CD4-positive, alpha-beta memory T cell (primary cell): Measurements from ENCODE around the gene CTBP2. TPM values are rescaled to one million over a fixed set of nuclear protein-coding genes. Genes with fewer than 3 reads are reported as not detected.

ENCODE experiments used
- CTCF ChIA-PET: fragments of 350-600 bp; sonication (Branson Sonifier 250); formaldehyde crosslinking; loops from one replicate; lab custom pipeline; 2021; ENCODE audit warnings: inconsistent platforms; ENCODE audit not compliant: partially characterized antibody; lab: Charles Lee
- POLR2A ChIA-PET: fragments of 350-600 bp; sonication (Branson Sonifier 250); formaldehyde crosslinking; loops from one replicate; lab custom pipeline; 2021; ENCODE audit not compliant: partially characterized antibody; lab: Charles Lee
- DNase-seq, 5 donors: peaks; one replicate each; pipeline versions ENCODE4 v3.0.0 to v3.0.0-alpha.2; 2020 to 2022; ENCODE audit warnings: mixed read lengths in 1 of 5
- H3K27ac ChIP-seq: one replicate; pipeline ENCODE4 v1.7.0; 2013; ENCODE audit warnings: low read depth, low read length
- H3K27me3 ChIP-seq: 2 replicates; pipeline ENCODE4 v1.7.0; 2013; ENCODE audit warnings: mild to moderate bottlenecking, low read length, moderate library complexity; ENCODE audit not compliant: insufficient read depth
- H3K36me3 ChIP-seq: 2 replicates; pipeline ENCODE4 v1.7.0; 2013; ENCODE audit warnings: mild to moderate bottlenecking, low read length, moderate library complexity; ENCODE audit not compliant: insufficient read depth
- H3K4me1 ChIP-seq: 2 replicates; pipeline ENCODE4 v1.7.0; 2013; ENCODE audit warnings: mild to moderate bottlenecking, low read length, moderate library complexity; ENCODE audit not compliant: insufficient read depth
- H3K4me3 ChIP-seq, 2 donors: one replicate each; pipeline ENCODE4 v1.7.0; 2013; ENCODE audit warnings: low read length in 2 of 2, mild to moderate bottlenecking in 1 of 2
- H3K9me3 ChIP-seq, 2 donors: one replicate each; pipeline ENCODE4 v1.7.0; 2013; ENCODE audit warnings: low read length in 2 of 2, control low read depth in 1 of 2; ENCODE audit not compliant: control insufficient read depth in 1 of 2
- H3K27ac Mint-ChIP-seq, 7 donors: one replicate each; pipeline ENCODE4 v1.8.0; 2020 to 2021; ENCODE audit warnings: mixed read lengths in 7 of 7, mild to moderate bottlenecking in 6 of 7, inconsistent platforms in 3 of 7, moderate library complexity in 3 of 7
- H3K27me3 Mint-ChIP-seq, 2 donors: one replicate each; pipeline ENCODE4 v1.8.0; 2020 to 2021; ENCODE audit warnings: mixed read lengths in 2 of 2
- H3K36me3 Mint-ChIP-seq, 2 donors: one replicate each; pipeline ENCODE4 v1.8.0; 2020 to 2021; ENCODE audit warnings: mixed read lengths in 2 of 2, inconsistent platforms in 1 of 2, mild to moderate bottlenecking in 1 of 2
- H3K4me1 Mint-ChIP-seq, 4 donors: one replicate each; pipeline ENCODE4 v1.8.0; 2020 to 2021; ENCODE audit warnings: mixed read lengths in 4 of 4, mild to moderate bottlenecking in 1 of 4
- H3K4me3 Mint-ChIP-seq, 8 donors: one replicate each; pipeline ENCODE4 v1.8.0; 2020 to 2021; ENCODE audit warnings: mixed read lengths in 8 of 8, mild to moderate bottlenecking in 7 of 8, moderate library complexity in 6 of 8, inconsistent platforms in 3 of 8
- H3K9me3 Mint-ChIP-seq, 8 donors: one replicate each; pipeline ENCODE4 v1.8.0; 2020 to 2021; ENCODE audit warnings: mixed read lengths in 8 of 8, mild to moderate bottlenecking in 5 of 8, inconsistent platforms in 3 of 8, moderate library complexity in 1 of 8
- intact Hi-C: fragments of 100-400 bp; cut with micrococcal nuclease; formaldehyde crosslinking; loops from one replicate; pipeline ENCODE4 v1.15.1; 2023
- polyA plus RNA-seq, 2 donors: library from polyadenylated mRNA; unstranded; fragments of 300-500 nt; fragmentation: Illumina TruSeq; gene quantifications; one replicate each; pipeline ENCODE4 v1.2.3, GENCODE V29; 2021
- total RNA-seq, 2 experiments: library from RNA; stranded (reverse); gene quantifications; one replicate each; pipeline ENCODE4 v1.2.3, GENCODE V29; 2021

The CTBP2 gene
- total and polyA plus RNA-seq, 4 experiments from 2014 or later = 0.16 to 0.97 (median 0.61) TPM; not detected in 1

DNA sequence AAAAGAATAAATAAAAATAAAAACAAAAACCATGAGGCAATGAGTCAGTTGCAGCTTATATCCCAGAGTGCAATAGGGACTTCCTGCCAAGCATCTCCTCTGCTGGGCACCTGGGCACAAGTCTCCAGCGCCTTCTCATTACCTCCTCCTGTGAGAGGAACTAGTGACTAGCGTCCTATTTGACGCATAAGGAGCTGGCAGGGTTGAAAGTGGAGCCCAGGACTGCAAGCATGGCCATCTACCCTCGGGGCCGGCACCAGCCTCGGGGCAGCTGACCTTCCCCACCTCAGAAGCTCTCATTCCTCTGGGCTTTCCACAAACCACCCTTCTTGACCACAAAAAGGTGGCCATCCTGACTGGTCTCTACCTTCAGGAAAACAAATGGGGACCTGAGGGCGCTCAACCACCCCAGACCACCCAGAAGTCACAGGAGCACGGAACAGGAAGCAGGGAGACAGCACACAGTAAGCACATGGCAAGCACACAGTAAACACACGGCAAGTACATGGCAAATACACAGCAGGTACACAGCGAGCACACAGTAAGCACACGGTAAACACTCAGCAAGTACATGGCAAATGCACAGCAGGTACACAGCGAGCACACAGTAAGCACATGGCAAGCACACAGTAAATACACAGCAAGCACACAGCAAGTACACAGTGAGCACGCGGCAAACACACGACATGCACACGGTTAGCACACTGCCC is 19.1 kb downstream of the CTBP2 start:
- CTCF ChIA-PET = no interaction called here
- intact Hi-C loops = no loop called here
- Histone ChIP-seq H3K27ac (no peak overlapping the region), H3K4me1 (no peaks in the 10 kb centered on the region), H3K27me3 (no peaks in the 10 kb centered on the region), H3K36me3 (no peaks in the 10 kb centered on the region), H3K9me3 (no peaks in the 10 kb centered on the region), H3K4me3 (no peak overlapping the region)
- Mint-ChIP-seq H3K27me3 (peaks cover 1 to 3% of the 10 kb centered on the region in 2 donors), H3K27ac (no peak overlapping the region), H3K4me1 (no peaks in the 10 kb centered on the region), H3K4me3 (no peak overlapping the region), H3K36me3 (no peaks in the 10 kb centered on the region), H3K9me3 (no peaks in the 10 kb centered on the region)
- DNase-seq = no peak
- POLR2A ChIA-PET = no interaction called here

DNA sequence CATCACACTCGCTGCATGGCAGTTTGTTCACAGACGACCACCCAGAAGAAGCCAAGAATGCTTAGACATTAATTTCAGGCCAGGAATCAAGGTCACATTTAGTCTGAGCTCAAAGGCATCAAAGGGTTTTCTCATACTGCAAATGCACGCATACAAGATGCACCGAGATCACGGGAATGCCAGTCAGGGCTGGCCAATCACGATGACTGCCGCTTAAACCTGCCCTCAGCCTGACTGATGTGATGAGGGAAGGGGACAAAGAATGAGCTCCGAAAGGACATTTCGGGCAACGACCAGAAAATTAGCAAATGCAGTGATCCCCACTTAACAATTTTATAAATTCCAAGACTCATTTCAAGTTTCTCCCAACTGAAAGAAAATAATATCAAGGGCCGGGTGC is 20.2 kb downstream of the CTBP2 start:
- Mint-ChIP-seq H3K27me3 (peaks cover 0 to 3% of the 10 kb centered on the region in 2 donors), H3K9me3 (no peaks in the 10 kb centered on the region), H3K4me3 (no peak overlapping the region), H3K27ac (no peak overlapping the region), H3K36me3 (no peaks in the 10 kb centered on the region), H3K4me1 (no peaks in the 10 kb centered on the region)
- DNase-seq = no peak
- intact Hi-C loops = no loop called here
- Histone ChIP-seq H3K4me1 (no peaks in the 10 kb centered on the region), H3K9me3 (no peaks in the 10 kb centered on the region), H3K36me3 (no peaks in the 10 kb centered on the region), H3K4me3 (no peak overlapping the region), H3K27me3 (no peaks in the 10 kb centered on the region), H3K27ac (no peak overlapping the region)
- ChIA-PET CTCF (no interaction called here), POLR2A (no interaction called here)

DNA sequence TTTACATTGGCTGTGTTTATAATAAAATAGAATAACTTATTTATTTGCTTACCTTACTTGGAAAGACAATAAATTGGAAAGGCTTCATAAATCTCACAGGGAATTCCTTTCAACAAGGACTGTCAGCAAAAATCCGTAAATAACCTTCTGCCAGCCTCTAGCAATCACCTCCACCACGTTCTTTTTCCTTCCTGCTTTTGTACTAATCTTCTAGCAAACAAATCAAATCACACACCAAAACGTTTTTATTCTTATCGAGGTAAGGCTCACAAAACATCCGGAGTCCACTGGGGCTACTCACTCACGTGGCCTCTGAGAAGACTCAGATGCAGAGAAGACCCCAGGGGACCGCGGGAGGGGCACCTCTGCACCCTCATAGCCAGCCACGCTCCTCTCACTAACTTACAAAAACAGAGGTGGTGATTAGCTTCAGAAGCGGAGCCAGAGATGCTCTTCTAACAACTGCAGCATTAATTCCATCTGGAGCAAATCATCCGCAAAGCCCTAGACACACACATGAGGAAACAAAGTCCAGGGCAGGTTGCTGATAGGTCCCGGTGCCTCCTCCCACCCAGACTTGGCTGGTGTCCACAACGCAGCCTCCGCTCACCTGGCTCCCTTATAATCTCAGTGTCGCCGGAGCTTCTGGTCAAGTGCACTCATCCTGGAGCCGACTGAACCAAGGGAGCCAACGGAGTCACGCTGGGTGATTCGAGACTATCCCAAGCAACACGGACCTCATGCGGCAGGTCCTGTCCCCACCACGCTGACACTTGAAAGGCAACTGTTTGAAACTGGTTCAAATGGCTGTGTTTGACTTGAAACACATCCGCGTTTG is 22.5 kb downstream of the CTBP2 start:
- H3K27ac ChIP-seq = no peak overlapping the region
- H3K27ac Mint-ChIP-seq = no peak overlapping the region

DNA sequence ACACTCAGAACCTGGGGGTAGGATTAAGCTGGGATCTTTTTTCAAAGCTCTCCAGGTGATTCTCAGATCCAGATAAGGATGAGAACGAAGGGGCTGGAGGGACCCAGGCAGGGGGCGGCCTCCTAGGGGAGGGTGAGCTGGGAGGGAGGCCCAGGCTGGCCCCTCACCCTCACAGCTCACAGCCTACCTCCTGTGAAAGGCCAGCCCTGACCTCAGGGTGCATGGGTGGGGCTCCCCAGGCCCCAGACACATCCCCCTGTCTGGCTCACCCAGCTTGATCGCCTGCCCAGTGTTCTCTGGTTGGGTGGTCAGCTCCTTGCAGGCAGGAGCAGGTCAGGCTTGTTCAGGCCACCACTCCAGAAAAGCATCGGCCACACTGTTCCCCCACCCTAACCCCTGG is 24.3 kb downstream of the CTBP2 start:
- Mint-ChIP-seq H3K36me3 (no peaks in the 10 kb centered on the region), H3K27me3 (peaks cover 3 to 5% of the 10 kb centered on the region in 2 donors), H3K4me3 (no peak overlapping the region), H3K4me1 (no peaks in the 10 kb centered on the region), H3K9me3 (no peaks in the 10 kb centered on the region), H3K27ac (no peak overlapping the region)
- CTCF ChIA-PET = no interaction called here
- H3K27me3 ChIP-seq = no peaks in the 10 kb centered on the region
- no peak overlapping the region for H3K4me3 ChIP-seq
- H3K27ac ChIP-seq = no peak overlapping the region
- DNase-seq = no peak
- intact Hi-C loops = no loop called here
- no peaks in the 10 kb centered on the region for H3K4me1 ChIP-seq
- no peaks in the 10 kb centered on the region for H3K9me3 ChIP-seq
- POLR2A ChIA-PET = no interaction called here
- no peaks in the 10 kb centered on the region for H3K36me3 ChIP-seq

More for the DNA sequence above, 22.5 kb downstream of the CTBP2 start:
- Histone ChIP-seq H3K4me3 (no peak overlapping the region), H3K36me3 (no peaks in the 10 kb centered on the region), H3K27me3 (no peaks in the 10 kb centered on the region), H3K9me3 (no peaks in the 10 kb centered on the region), H3K4me1 (no peaks in the 10 kb centered on the region)
- intact Hi-C loops = no loop called here
- CTCF ChIA-PET = no interaction called here
- POLR2A ChIA-PET = no interaction called here
- Mint-ChIP-seq H3K4me3 (no peak overlapping the region), H3K27me3 (peaks cover 3 to 5% of the 10 kb centered on the region in 2 donors), H3K36me3 (no peaks in the 10 kb centered on the region), H3K9me3 (no peaks in the 10 kb centered on the region), H3K4me1 (no peaks in the 10 kb centered on the region)
- no peak for DNase-seq

DNA sequence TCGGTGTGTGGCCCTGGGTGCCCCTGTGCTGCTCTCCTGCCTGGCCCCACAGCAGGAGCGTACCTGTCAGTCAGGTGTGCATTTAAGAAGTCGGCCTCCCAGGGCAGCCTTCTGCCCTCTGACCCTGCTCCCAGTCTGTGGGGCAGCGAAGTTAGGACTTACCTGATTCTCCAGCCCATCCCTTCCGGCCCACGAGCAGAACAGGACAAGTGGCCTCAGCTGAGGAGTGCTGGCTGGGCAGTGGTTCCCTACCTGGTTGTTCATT is 24.7 kb downstream of the CTBP2 start:
- peaks cover 4 to 5% of the 10 kb centered on the region in 2 donors for H3K27me3 Mint-ChIP-seq
- H3K36me3 ChIP-seq = no peaks in the 10 kb centered on the region
- intact Hi-C loops = no loop called here
- H3K27ac ChIP-seq = no peak overlapping the region
- DNase-seq = no peak
- no peak overlapping the region for H3K4me3 ChIP-seq
- peaks cover 0 to 2% (median 0%) of the 10 kb centered on the region in 8 donors for H3K9me3 Mint-ChIP-seq
- POLR2A ChIA-PET = no interaction called here
- no peak overlapping the region for H3K4me3 Mint-ChIP-seq
- no peaks in the 10 kb centered on the region for H3K27me3 ChIP-seq
- H3K27ac Mint-ChIP-seq = no peak overlapping the region
- no peaks in the 10 kb centered on the region for H3K4me1 Mint-ChIP-seq
- CTCF ChIA-PET = no interaction called here
- H3K9me3 ChIP-seq = no peaks in the 10 kb centered on the region
- no peaks in the 10 kb centered on the region for H3K36me3 Mint-ChIP-seq
- no peaks in the 10 kb centered on the region for H3K4me1 ChIP-seq

DNA sequence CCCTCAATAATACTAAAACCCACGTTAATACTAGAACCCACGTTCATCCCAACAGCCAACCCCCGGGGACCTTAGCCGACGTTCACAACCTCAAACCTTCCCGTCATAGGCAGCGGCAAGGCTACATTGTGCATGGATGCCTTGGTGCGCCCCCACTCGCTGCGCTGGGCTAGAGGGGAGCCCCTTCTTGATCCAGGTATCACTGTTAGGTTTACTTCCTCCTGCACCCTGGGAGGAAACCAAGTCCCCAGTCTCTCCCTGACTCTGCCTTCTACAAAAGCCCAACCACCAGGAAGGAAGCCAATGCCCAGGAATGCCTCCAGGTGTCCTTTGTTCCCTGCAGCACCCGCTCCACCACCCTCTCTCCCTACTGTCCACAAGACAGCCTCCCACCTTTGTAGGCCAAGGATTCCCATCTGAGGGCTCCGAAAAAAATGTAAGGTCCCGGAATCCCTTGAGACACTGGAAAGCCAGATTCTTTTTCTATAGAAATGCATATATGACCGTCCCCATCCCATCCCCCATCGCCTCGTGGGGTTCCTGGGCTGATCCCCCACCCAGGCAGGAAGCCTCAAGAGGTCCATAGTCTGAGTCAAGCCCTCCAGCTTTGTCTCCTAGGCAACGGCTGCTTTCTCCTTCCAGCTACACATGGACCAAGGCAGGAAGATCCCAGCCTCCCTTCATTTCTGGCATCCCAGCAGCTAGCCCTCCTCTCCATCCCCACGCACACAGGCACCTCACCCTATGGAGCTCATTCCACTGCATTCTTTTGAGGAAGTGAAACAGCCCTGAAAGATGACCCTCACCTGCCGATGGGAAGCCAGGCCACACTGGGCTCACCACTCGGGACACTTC is 25.2 kb downstream of the CTBP2 start:
- ChIA-PET CTCF (no interaction called here), POLR2A (no interaction called here)
- intact Hi-C loops = no loop called here
- peaks cover 4 to 5% of the 10 kb centered on the region in 2 donors for H3K27me3 Mint-ChIP-seq
- Histone ChIP-seq H3K4me3 (no peak overlapping the region), H3K9me3 (no peaks in the 10 kb centered on the region), H3K27me3 (no peaks in the 10 kb centered on the region), H3K36me3 (no peaks in the 10 kb centered on the region), H3K27ac (no peak overlapping the region), H3K4me1 (no peaks in the 10 kb centered on the region)
- H3K36me3 Mint-ChIP-seq = no peaks in the 10 kb centered on the region
- no peak overlapping the region for H3K4me3 Mint-ChIP-seq
- no peak for DNase-seq
- no peaks in the 10 kb centered on the region for H3K4me1 Mint-ChIP-seq
- H3K27ac Mint-ChIP-seq = no peak overlapping the region
- H3K9me3 Mint-ChIP-seq = peaks cover 0 to 3% (median 0%) of the 10 kb centered on the region in 8 donors

DNA sequence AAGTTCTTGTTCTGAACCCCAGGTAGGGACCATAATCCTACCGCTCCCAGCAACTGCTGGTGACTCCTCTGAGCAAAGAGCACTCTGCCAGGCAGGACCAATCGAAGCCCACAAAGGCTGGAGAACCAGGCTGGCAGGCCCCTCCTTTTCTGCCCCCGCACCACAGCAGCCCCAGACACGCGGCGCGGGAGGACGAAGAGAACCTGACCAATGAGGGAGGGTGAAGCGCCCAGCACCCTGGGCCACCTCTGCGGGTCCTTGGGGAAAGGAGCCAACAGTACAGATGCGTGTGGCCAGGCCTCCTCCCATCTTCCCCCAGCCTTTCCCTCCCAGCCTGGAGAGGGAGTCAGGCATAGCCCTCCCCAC is 25.9 kb downstream of the CTBP2 start:
- no peaks in the 10 kb centered on the region for H3K4me1 ChIP-seq
- no peak overlapping the region for H3K27ac Mint-ChIP-seq
- H3K27me3 ChIP-seq = no peaks in the 10 kb centered on the region
- H3K9me3 ChIP-seq = no peaks in the 10 kb centered on the region
- H3K27me3 Mint-ChIP-seq = peaks cover 4 to 5% of the 10 kb centered on the region in 2 donors
- no peak overlapping the region for H3K4me3 ChIP-seq
- intact Hi-C loops = no loop called here
- no peaks in the 10 kb centered on the region for H3K4me1 Mint-ChIP-seq
- no peak overlapping the region for H3K27ac ChIP-seq
- POLR2A ChIA-PET = no interaction called here
- H3K4me3 Mint-ChIP-seq = no peak overlapping the region
- no peaks in the 10 kb centered on the region for H3K36me3 Mint-ChIP-seq
- DNase-seq = no peak
- CTCF ChIA-PET = no interaction called here
- H3K9me3 Mint-ChIP-seq = peaks cover 0 to 3% (median 0%) of the 10 kb centered on the region in 8 donors
- H3K36me3 ChIP-seq = no peaks in the 10 kb centered on the region
